Erythroblast (primary cell): ENCODE measurements around the gene NRM.
A peak's percentile ranks its signal among the peaks of the same experiment; 100 is the strongest.
"Not testable (repeated sequence)": the region's sequence is repeated elsewhere in the genome, so short reads cannot be mapped to it uniquely, and the experiment has no call there.

Experiments used
- DNase-seq, 2 experiments: peaks; one replicate each; lab custom pipeline; 2025; lab: John Stamatoyannopoulos, UW
- GATA1 ChIP-seq: IDR thresholded peaks from 2 replicates; pipeline ENCODE4 v1.6.1; 2011; ENCODE audit warnings: low read depth, mild to moderate bottlenecking, control low read depth, low read length, moderate library complexity
- POLR2A ChIP-seq: IDR thresholded peaks from 2 replicates; pipeline ENCODE4 v1.6.1; 2011; ENCODE audit warnings: mild to moderate bottlenecking, low read length

Gene NRM

GRCh38 chr6:30690403-30691207, at the start of gene NRM:
NRM (minus strand) TSS chr6:30690984; CDS start chr6:30690974, 10 bp downstream.
- peak; percentile 41 for TF ChIP-seq POLR2A
- no peak for TF ChIP-seq GATA1
- DNase-seq, result peak; percentile 76 to 85

- peak; percentile 4 for TF ChIP-seq POLR2A
- TF ChIP-seq GATA1, result no peak
- no peak for DNase-seq
Observed at GRCh38 chr6:30740540-30740870, 49.7 kb upstream of the NRM start.

GRCh38 chr6:30738532-30738931, 47.7 kb upstream of the NRM start:
- DNase-seq, result no peak
- TF ChIP-seq GATA1, result no peak
- TF ChIP-seq POLR2A, result no peak

- TF ChIP-seq POLR2A (no peak), GATA1 (no peak)
- DNase-seq, result no peak
Observed at GRCh38 chr6:30735668-30736314, 45.0 kb upstream of the NRM start.

GRCh38 chr6:30732237-30732943, 41.6 kb upstream of the NRM start:
- no peak for DNase-seq
- no peak for TF ChIP-seq POLR2A
- no peak for TF ChIP-seq GATA1

- peak; percentile 69 to 79 for DNase-seq
- TF ChIP-seq GATA1 (no peak), POLR2A (no peak)
Observed at GRCh38 chr6:30730601-30731435, 40.0 kb upstream of the NRM start.

- DNase-seq, result no peak
- no peak for TF ChIP-seq GATA1
- TF ChIP-seq POLR2A, result no peak
Observed at GRCh38 chr6:30727920-30728553, 37.3 kb upstream of the NRM start.

GRCh38 chr6:30726506-30727413, 36.0 kb upstream of the NRM start:
- TF ChIP-seq GATA1 (no peak), POLR2A (peak; percentile 20)
- DNase-seq, result no peak

- DNase-seq, result no peak
- TF ChIP-seq GATA1 (no peak), POLR2A (peak; percentile 47)
Observed at GRCh38 chr6:30725713-30726505, 35.1 kb upstream of the NRM start.

- no peak for DNase-seq
- TF ChIP-seq POLR2A (peak; percentile 26), GATA1 (no peak)
Observed at GRCh38 chr6:30724906-30725667, 34.3 kb upstream of the NRM start.

GRCh38 chr6:30723843-30724741, 33.3 kb upstream of the NRM start:
- DNase-seq, result not testable (repeated sequence)

- DNase-seq, result not testable (repeated sequence)
Observed at GRCh38 chr6:30723159-30723842, 32.5 kb upstream of the NRM start.
